ENCODE measurements around the gene SFT2D1. TPM values are rescaled to one million over a fixed set of nuclear protein-coding genes. Genes with fewer than 3 reads are reported as not detected.

Gene SFT2D1
- total RNA-seq, 6 experiments from 2014 or later, result 44.8 to 56.5 (median 47.3) TPM

GRCh38 chr6:166331503-166332415 lies 10.6 kb downstream of the SFT2D1 start:
- DNase-seq, result no peak
- no peak overlapping the region for H3K4me3 Mint-ChIP-seq
- TF ChIP-seq, protein P1, sequence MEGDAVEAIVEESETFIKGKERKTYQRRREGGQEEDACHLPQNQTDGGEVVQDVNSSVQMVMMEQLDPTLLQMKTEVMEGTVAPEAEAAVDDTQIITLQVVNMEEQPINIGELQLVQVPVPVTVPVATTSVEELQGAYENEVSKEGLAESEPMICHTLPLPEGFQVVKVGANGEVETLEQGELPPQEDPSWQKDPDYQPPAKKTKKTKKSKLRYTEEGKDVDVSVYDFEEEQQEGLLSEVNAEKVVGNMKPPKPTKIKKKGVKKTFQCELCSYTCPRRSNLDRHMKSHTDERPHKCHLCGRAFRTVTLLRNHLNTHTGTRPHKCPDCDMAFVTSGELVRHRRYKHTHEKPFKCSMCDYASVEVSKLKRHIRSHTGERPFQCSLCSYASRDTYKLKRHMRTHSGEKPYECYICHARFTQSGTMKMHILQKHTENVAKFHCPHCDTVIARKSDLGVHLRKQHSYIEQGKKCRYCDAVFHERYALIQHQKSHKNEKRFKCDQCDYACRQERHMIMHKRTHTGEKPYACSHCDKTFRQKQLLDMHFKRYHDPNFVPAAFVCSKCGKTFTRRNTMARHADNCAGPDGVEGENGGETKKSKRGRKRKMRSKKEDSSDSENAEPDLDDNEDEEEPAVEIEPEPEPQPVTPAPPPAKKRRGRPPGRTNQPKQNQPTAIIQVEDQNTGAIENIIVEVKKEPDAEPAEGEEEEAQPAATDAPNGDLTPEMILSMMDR (IDR thresholded peaks at IDR 0.05), result no peak
- peaks cover 16% of the 10 kb centered on the region; the same call in 1 of the 2 replicates for H3K4me1 Mint-ChIP-seq (ENCODE audit: low read depth)
- peaks cover 6% of the 10 kb centered on the region for H3K27me3 Mint-ChIP-seq (ENCODE audit: insufficient read depth)
- H3K9me3 Mint-ChIP-seq, result no peaks in the 10 kb centered on the region
- H3K27ac Mint-ChIP-seq, result no peak overlapping the region
- H3K36me3 Mint-ChIP-seq (ENCODE audit: low read depth), result peaks cover 17% of the 10 kb centered on the region

DNA sequence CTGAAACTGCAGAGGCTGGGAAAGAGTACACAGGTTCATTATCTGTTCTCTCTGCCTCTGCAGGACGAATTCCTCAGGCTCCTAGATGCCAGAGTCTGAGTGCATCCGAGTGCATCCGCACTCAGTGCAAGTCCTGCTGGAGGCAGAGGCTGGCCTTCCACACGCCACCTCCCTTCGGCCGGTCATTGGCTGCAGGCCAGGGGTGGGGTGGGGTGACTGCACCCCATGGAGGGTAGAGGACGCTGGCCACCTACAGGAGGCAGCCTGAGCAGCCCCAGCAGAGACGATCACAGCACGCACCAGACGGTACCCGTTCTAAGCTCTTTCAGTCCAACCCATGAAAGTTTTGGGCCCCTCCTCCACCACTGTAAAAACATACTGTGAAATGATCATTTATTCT lies 11.7 kb downstream of the SFT2D1 start:
- Mint-ChIP-seq H3K27ac (no peak overlapping the region; the same call in 1 of the 2 replicates), H3K4me3 (no peak overlapping the region), H3K36me3 (ENCODE audit: low read depth) (peaks cover 17% of the 10 kb centered on the region), H3K4me1 (ENCODE audit: low read depth) (peaks cover 16% of the 10 kb centered on the region; the same call in 1 of the 2 replicates), H3K9me3 (no peaks in the 10 kb centered on the region), H3K27me3 (ENCODE audit: insufficient read depth) (peaks cover 6% of the 10 kb centered on the region)
- no peak for DNase-seq
- TF ChIP-seq, protein P1 (IDR thresholded peaks at IDR 0.05), result no peak

DNA sequence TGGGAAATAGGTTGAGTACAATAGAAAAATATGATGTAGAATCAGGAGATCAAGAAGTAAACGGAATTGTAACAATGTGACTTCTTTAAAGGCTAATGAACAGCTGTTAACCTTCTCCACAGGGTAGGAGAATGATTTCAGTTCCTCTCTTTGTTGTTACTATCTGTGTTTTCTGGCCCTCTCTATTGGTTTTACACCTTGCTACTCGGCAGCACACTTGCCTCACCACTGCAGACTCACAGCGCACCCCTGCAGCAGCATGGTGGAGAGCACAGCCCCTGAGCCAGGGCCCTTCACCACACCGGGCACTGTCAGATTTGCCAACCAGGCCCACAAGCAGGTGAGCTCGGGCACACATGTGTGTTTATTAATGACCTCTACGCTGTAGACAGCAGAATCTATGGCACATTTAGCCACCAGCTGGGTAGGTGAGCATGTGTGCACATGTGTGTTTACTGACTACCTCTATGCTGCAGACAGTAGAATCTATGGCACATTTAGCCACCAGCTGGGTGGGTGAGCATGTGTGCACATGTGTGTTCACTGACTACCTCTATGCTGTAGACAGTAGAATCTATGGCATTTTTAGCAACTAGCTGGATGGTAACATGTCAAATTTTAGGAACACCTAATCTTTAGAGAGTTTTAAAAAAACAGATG lies 16.8 kb downstream of the SFT2D1 start:
- Mint-ChIP-seq H3K4me1 (ENCODE audit: low read depth) (no peaks in the 10 kb centered on the region), H3K36me3 (ENCODE audit: low read depth) (peaks cover 14% of the 10 kb centered on the region; the same call in 1 of the 2 replicates), H3K4me3 (no peak overlapping the region), H3K27ac (no peak overlapping the region), H3K27me3 (ENCODE audit: insufficient read depth) (no peaks in the 10 kb centered on the region; the same call in 1 of the 2 replicates), H3K9me3 (no peaks in the 10 kb centered on the region)
- TF ChIP-seq, protein P1 (IDR thresholded peaks at IDR 0.05), result no peak
- DNase-seq, result no peak

- Mint-ChIP-seq H3K4me1 (ENCODE audit: low read depth) (no peaks in the 10 kb centered on the region), H3K27me3 (ENCODE audit: insufficient read depth) (no peaks in the 10 kb centered on the region; the same call in none of the 2 replicates), H3K36me3 (ENCODE audit: low read depth) (peaks cover 23% of the 10 kb centered on the region), H3K9me3 (no peaks in the 10 kb centered on the region), H3K4me3 (no peak overlapping the region), H3K27ac (no peak overlapping the region)
- no peak for DNase-seq
- TF ChIP-seq, protein P1 (IDR thresholded peaks at IDR 0.05), result no peak
Observed at GRCh38 chr6:166323395-166323794, 18.9 kb downstream of the SFT2D1 start.

DNA sequence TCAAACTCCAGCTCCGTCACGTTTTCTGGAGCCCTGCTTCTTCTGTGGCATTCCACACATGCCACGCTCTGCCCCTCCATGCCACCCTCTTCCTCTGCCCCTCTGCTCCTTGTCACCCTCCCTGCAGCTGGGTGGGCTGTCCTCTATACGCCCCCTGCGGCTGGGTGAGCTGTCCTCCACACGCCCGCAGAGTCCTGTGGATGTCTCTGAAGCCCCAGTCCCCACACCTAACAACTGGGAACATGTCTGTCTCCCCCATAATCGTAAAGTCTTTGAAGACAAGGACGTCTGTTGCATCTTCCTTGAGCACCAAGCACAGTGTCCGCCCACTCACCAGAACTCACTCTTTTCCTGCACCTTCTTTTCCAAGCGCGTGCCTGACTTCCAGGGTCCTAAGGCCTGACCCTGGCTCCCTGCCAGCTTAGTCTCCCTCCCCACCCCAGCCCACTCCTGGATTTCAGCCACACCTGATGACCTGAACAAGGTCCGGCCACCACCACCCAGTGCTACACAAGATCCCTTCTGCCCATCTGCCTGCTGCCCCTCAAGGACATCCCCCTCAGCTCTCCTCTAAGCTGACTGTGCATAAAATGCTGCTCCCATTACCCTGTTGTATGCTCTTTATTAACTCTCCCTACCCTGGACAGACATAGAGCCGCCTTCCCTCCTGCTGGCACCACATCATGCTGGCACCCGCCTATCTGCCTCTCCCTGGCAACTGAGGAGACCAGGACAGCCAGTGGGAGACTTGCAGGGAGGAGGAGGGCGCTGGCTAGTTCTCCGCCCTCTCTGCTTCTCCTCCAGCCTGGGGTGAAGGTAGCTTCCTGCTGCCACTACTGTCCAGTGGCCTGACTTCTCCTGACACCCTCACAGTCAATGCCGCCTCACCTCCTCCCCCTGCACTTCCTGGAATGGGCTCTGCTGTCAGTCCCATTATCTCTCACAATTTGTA lies 23.4 kb downstream of the SFT2D1 start:
- Mint-ChIP-seq H3K4me1 (ENCODE audit: low read depth) (no peaks in the 10 kb centered on the region), H3K27me3 (ENCODE audit: insufficient read depth) (no peaks in the 10 kb centered on the region; the same call in none of the 2 replicates), H3K27ac (no peak overlapping the region), H3K36me3 (ENCODE audit: low read depth) (peaks cover 18% of the 10 kb centered on the region), H3K9me3 (no peaks in the 10 kb centered on the region), H3K4me3 (no peak overlapping the region)
- DNase-seq, result no peak
- TF ChIP-seq, protein P1 (IDR thresholded peaks at IDR 0.05), result no peak
